Stomach (tissue), 4 donors: ENCODE measurements around the gene PTPRD.

Source experiments
- POLR2A ChIP-seq, 4 donors: fragments of 450-650 bp; IDR thresholded peaks; one replicate each; pipeline ENCODE4 v1.6.1; 2016; ENCODE audit warnings: antibody characterized with exemption in 4 of 4, control low read depth in 2 of 4, mild to moderate bottlenecking in 1 of 4, moderate library complexity in 1 of 4
- TF ChIP-seq, protein P1 (sequence below), 7 experiments: fragments of 450-650 bp in 4 of 7; fragments of 200-600 bp in 3 of 7; sonication (generic) in 3 of 7; IDR thresholded peaks; one replicate each; pipeline ENCODE4 v1.5.1; 2016 to 2019; ENCODE audit warnings: antibody characterized with exemption in 7 of 7, control low read depth in 2 of 7, mild to moderate bottlenecking in 1 of 7

DNA sequence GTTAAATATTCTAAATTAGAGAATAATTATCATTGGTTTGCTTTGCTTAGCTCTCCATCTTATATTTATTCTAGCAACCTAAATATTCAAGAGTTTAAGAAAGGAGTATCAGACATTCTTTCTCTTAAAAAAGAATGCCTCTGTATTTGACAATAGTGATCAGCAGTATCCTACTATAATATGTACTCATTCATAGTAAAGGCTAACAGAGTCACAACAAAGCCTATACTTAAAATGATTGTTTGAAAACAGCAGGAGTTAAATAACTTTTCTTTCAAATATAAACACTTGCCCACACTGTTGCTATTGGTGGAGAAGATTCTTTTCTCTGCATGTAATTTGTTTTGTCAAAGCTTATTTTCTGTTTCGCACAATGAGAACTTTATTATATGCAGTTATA is 178.4 kb downstream of the PTPRD start:
- TF ChIP-seq, protein P1, sequence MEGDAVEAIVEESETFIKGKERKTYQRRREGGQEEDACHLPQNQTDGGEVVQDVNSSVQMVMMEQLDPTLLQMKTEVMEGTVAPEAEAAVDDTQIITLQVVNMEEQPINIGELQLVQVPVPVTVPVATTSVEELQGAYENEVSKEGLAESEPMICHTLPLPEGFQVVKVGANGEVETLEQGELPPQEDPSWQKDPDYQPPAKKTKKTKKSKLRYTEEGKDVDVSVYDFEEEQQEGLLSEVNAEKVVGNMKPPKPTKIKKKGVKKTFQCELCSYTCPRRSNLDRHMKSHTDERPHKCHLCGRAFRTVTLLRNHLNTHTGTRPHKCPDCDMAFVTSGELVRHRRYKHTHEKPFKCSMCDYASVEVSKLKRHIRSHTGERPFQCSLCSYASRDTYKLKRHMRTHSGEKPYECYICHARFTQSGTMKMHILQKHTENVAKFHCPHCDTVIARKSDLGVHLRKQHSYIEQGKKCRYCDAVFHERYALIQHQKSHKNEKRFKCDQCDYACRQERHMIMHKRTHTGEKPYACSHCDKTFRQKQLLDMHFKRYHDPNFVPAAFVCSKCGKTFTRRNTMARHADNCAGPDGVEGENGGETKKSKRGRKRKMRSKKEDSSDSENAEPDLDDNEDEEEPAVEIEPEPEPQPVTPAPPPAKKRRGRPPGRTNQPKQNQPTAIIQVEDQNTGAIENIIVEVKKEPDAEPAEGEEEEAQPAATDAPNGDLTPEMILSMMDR (IDR thresholded peaks at IDR 0.05), result no peak
- TF ChIP-seq POLR2A (IDR thresholded peaks at IDR 0.05), result no peak
